Retina (tissue), 1 donor: ENCODE results near the gene DCC.

Experiments
- DNase-seq: peaks from one replicate; pipeline ENCODE4 v3.0.0-alpha.2; 2016

The DCC gene

GRCh38 chr18:52426462-52426861 is 86.5 kb downstream of the DCC start:
- no peak for DNase-seq

- DNase-seq, result no peak
These were observed 87.7 kb downstream of the DCC start for GRCh38 chr18:52427521-52428175.

GRCh38 chr18:52431683-52432082 is 91.7 kb downstream of the DCC start:
- DNase-seq, result no peak

- no peak for DNase-seq
These were observed 93.8 kb downstream of the DCC start for GRCh38 chr18:52433797-52434196.

GRCh38 chr18:52435301-52435700 is 95.3 kb downstream of the DCC start:
- peak; percentile 76 for DNase-seq

GRCh38 chr18:52437161-52437560 is 97.2 kb downstream of the DCC start:
- no peak for DNase-seq

- DNase-seq, result no peak
These were observed 99.5 kb downstream of the DCC start for GRCh38 chr18:52439457-52439856.

- DNase-seq, result no peak
These were observed 101.8 kb downstream of the DCC start for GRCh38 chr18:52441794-52442193.

- DNase-seq, result no peak
These were observed 102.7 kb downstream of the DCC start for GRCh38 chr18:52442686-52443085.

GRCh38 chr18:52451256-52451655 is 111.3 kb downstream of the DCC start:
- DNase-seq, result no peak

- no peak for DNase-seq
These were observed 111.9 kb downstream of the DCC start for GRCh38 chr18:52451851-52452250.

GRCh38 chr18:52452427-52452826 is 112.4 kb downstream of the DCC start:
- DNase-seq, result no peak

- no peak for DNase-seq
These were observed 119.9 kb downstream of the DCC start for GRCh38 chr18:52459890-52460289.

- DNase-seq, result no peak
These were observed 122.9 kb downstream of the DCC start for GRCh38 chr18:52462853-52463252.

GRCh38 chr18:52465391-52465790 is 125.4 kb downstream of the DCC start:
- DNase-seq, result no peak

- DNase-seq, result no peak
These were observed 128.5 kb downstream of the DCC start for GRCh38 chr18:52468496-52468895.

- DNase-seq, result no peak
These were observed 135.3 kb downstream of the DCC start for GRCh38 chr18:52475325-52475724.

- no peak for DNase-seq
These were observed 141.1 kb downstream of the DCC start for GRCh38 chr18:52481116-52481515.

- DNase-seq, result no peak
These were observed 145.0 kb downstream of the DCC start for GRCh38 chr18:52484977-52485376.

- no peak for DNase-seq
These were observed 146.1 kb downstream of the DCC start for GRCh38 chr18:52486052-52486451.

GRCh38 chr18:52489396-52490306 is 149.7 kb downstream of the DCC start:
- DNase-seq, result no peak

GRCh38 chr18:52496426-52496825 is 156.4 kb downstream of the DCC start:
- no peak for DNase-seq

GRCh38 chr18:52499016-52499415 is 159.0 kb downstream of the DCC start:
- DNase-seq, result no peak

- no peak for DNase-seq
These were observed 159.6 kb downstream of the DCC start for GRCh38 chr18:52499644-52500043.
